Stimulated activated naive CD8-positive, alpha-beta T cell treated with anti-CD3 and anti-CD28 coated beads, Interleukin-15, Interleukin-2, amounts not matched to agents 100 U/mL and 50 U/mL, for 24 hours (primary cell): Measurements from ENCODE around the gene MS4A10.

ENCODE experiments used
- ATAC-seq: fragments of 150-1000 bp; cut with Tn5 transposase; one replicate; pipeline ENCODE4 v1.10.0; 2021
- DNase-seq: peaks from one replicate; pipeline ENCODE4 v3.0.0; 2021

MS4A10 gene

GRCh38 chr11:60849641-60850520 is 64.7 kb downstream of the MS4A10 start:
- no peak for ATAC-seq

More at GRCh38 chr11:60849641-60850520, 64.7 kb downstream of the MS4A10 start:
- DNase-seq, result no peak
